TTC549 (cell line): Measurements from ENCODE around the gene FBXL4.

Source experiments
- FAIRE-seq: peaks from 2 replicates; lab custom pipeline; 2012; peaks lifted over from hg19 to GRCh38; lab: Jason Lieb, UNC

FBXL4 gene

GRCh38 chr6:98880486-98880885 is 67.3 kb downstream of the FBXL4 start:
- no peak for FAIRE-seq

- FAIRE-seq = no peak
Measured at GRCh38 chr6:98877250-98877649, 70.5 kb downstream of the FBXL4 start.

GRCh38 chr6:98875375-98875774 is 72.4 kb downstream of the FBXL4 start:
- FAIRE-seq = no peak

GRCh38 chr6:98871821-98872220 is 75.9 kb downstream of the FBXL4 start:
- no peak for FAIRE-seq

GRCh38 chr6:98871057-98871456 is 76.7 kb downstream of the FBXL4 start:
- FAIRE-seq = no peak

GRCh38 chr6:98864497-98864896 is 83.2 kb downstream of the FBXL4 start:
- FAIRE-seq = no peak

- no peak for FAIRE-seq
Measured at GRCh38 chr6:98848539-98849242, 99.1 kb downstream of the FBXL4 start.

- no peak for FAIRE-seq
Measured at GRCh38 chr6:98847779-98848538, 99.8 kb downstream of the FBXL4 start.

GRCh38 chr6:98847416-98847778 is 100.3 kb downstream of the FBXL4 start:
- FAIRE-seq = no peak

GRCh38 chr6:98846021-98846380 is 101.7 kb downstream of the FBXL4 start:
- FAIRE-seq = no peak

- FAIRE-seq = no peak
Measured at GRCh38 chr6:98845211-98846020, 102.3 kb downstream of the FBXL4 start.

GRCh38 chr6:98844244-98845210 is 103.2 kb downstream of the FBXL4 start:
- no peak for FAIRE-seq

GRCh38 chr6:98843271-98844243 is 104.2 kb downstream of the FBXL4 start:
- no peak for FAIRE-seq

GRCh38 chr6:98842342-98843180 is 105.2 kb downstream of the FBXL4 start:
- no peak for FAIRE-seq

GRCh38 chr6:98841621-98842341 is 106.0 kb downstream of the FBXL4 start:
- FAIRE-seq = no peak

- no peak for FAIRE-seq
Measured at GRCh38 chr6:98840996-98841513, 106.7 kb downstream of the FBXL4 start.

- FAIRE-seq = no peak
Measured at GRCh38 chr6:98840385-98840784, 107.4 kb downstream of the FBXL4 start.

- no peak for FAIRE-seq
Measured at GRCh38 chr6:98839781-98840361, 107.9 kb downstream of the FBXL4 start.
